Left lung (tissue), 10 donors: ENCODE data around the gene THPO. TPM values are rescaled to one million over a fixed set of nuclear protein-coding genes. Genes with fewer than 3 reads are reported as not detected.

Experiments
- ATAC-seq: fragments of 200-7000 bp; cut with Tn5 transposase; one replicate; pipeline ENCODE4 v1.9.1; 2020; ENCODE audit warnings: moderate library complexity
- DNase-seq, 4 donors: peaks; one replicate each; pipeline ENCODE4 v3.0.0-alpha.2; 2013 to 2020
- H3K27ac ChIP-seq, 2 donors: fragments of 200-600 bp; sonication (generic) in 1 of 2; one replicate each; pipeline versions ENCODE4 v1.5.0 to v1.8.0; 2020 to 2021
- H3K27me3 ChIP-seq, 2 donors: fragments of 200-600 bp; sonication (generic) in 1 of 2; one replicate each; pipeline versions ENCODE4 v1.5.0 to v1.8.0; 2020 to 2021
- H3K36me3 ChIP-seq, 2 donors: fragments of 200-600 bp; sonication (generic) in 1 of 2; one replicate each; pipeline versions ENCODE4 v1.5.0 to v1.8.0; 2020 to 2021
- H3K4me1 ChIP-seq, 2 donors: fragments of 200-600 bp; one replicate each; pipeline ENCODE4 v1.8.0; 2021
- H3K4me3 ChIP-seq, 2 donors: fragments of 200-600 bp; sonication (generic) in 1 of 2; one replicate each; pipeline versions ENCODE4 v1.5.0 to v1.8.0; 2020 to 2021; ENCODE audit warnings: mild to moderate bottlenecking in 1 of 2
- H3K9me3 ChIP-seq, 2 donors: fragments of 200-600 bp; sonication (generic) in 1 of 2; one replicate each; pipeline versions ENCODE4 v1.5.0 to v1.8.0; 2020 to 2021
- intact Hi-C, 2 donors: fragments of 100-400 bp; cut with DNase I; formaldehyde crosslinking; loops; one replicate each; pipeline versions ENCODE4 v1.11.2 to v1.14.2; 2022
- polyA plus RNA-seq, 6 donors: library from polyadenylated mRNA; unstranded; fragments of 120-200 nt; gene quantifications; one replicate each; pipeline ENCODE4 v1.2.1, GENCODE V29; 2013; ENCODE audit not compliant: insufficient read length in 6 of 6
- total RNA-seq, 2 donors: library from RNA; stranded (reverse); fragmentation: NEBNext Ultra II Directional; extraction: Animal tissue kit (Norgen Biotek cat#: 25700); gene quantifications; one replicate each; pipeline ENCODE4 v1.2.1, GENCODE V29; 2021
- TF ChIP-seq, protein P1 (sequence below), 2 donors: fragments of 200-600 bp; sonication (generic) in 1 of 2; IDR thresholded peaks; one replicate each; pipeline versions ENCODE4 v1.5.0 to v1.8.0; 2021; ENCODE audit warnings: antibody characterized with exemption in 2 of 2
- donor health status: DM: no; HTN: yes; CAD: no.
- donor health status: DM: no; HTN: no; CAD: no.

THPO gene
- total and polyA plus RNA-seq, 8 donors: 0.23 to 2.3 (median 1.8) TPM

DNA sequence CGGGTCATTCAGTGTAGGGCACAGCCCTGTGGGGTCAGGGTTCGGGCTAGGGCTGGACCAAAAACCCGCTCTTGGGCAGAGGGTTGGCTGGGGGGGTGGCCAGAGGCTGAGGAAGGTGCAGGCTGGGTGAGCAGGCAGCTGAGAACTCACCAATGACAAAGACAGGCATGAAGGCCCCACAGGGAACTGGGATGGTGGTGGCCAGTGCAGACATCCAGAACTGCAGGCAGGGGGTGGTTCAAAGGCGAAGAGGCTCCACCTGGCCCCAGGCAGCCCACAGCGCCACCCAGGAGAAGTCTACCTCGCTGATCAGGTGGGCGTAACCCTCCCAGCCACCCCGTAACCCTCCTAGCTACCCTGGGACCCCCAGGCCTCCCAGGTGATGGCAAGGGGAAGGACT, 23.3 kb downstream of the THPO start:
- no peaks in the 10 kb centered on the region for H3K4me1 ChIP-seq
- ATAC-seq: no peak
- peak in 2 of 4 donors; percentile 23 to 29 for DNase-seq
- H3K9me3 ChIP-seq: no peaks in the 10 kb centered on the region
- H3K27me3 ChIP-seq: no peaks in the 10 kb centered on the region
- no peak overlapping the region for H3K27ac ChIP-seq
- intact Hi-C loops: no loop called here
- TF ChIP-seq, protein P1, sequence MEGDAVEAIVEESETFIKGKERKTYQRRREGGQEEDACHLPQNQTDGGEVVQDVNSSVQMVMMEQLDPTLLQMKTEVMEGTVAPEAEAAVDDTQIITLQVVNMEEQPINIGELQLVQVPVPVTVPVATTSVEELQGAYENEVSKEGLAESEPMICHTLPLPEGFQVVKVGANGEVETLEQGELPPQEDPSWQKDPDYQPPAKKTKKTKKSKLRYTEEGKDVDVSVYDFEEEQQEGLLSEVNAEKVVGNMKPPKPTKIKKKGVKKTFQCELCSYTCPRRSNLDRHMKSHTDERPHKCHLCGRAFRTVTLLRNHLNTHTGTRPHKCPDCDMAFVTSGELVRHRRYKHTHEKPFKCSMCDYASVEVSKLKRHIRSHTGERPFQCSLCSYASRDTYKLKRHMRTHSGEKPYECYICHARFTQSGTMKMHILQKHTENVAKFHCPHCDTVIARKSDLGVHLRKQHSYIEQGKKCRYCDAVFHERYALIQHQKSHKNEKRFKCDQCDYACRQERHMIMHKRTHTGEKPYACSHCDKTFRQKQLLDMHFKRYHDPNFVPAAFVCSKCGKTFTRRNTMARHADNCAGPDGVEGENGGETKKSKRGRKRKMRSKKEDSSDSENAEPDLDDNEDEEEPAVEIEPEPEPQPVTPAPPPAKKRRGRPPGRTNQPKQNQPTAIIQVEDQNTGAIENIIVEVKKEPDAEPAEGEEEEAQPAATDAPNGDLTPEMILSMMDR (IDR thresholded peaks at IDR 0.05): no peak
- no peak overlapping the region for H3K4me3 ChIP-seq
- H3K36me3 ChIP-seq: peaks cover 0 to 16% of the 10 kb centered on the region in 2 donors

DNA sequence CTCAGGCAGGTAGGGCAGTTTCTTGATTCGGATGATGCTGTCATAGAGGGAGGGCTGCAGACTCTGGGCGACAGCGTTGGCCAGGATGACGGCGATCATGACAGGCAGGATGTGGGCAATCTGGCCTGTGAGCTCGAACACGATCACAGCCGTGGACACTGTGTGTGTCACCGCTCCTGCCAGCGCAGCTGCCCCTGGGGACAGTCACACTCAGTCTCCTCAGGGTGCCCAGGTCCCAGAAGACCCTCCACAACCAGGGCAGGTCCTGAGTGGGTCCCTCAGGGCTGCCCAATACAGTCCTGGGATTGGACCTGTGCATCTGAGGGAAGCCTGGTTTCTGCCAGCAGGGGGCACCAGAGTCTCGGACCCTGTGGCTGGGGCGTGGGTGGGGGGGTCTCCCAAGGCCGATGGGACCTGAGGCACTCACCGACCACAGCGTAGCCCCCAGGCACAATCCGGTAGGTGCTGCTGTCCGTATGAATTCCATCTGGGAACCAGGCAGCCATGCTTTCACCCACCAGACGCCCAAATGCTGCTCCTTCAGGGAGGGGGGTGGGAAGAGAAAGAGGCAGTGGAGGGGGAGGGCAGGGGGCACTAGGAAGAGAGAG, 23.8 kb downstream of the THPO start:
- Histone ChIP-seq H3K27ac (no peak overlapping the region), H3K4me1 (no peaks in the 10 kb centered on the region), H3K36me3 (peaks cover 0 to 16% of the 10 kb centered on the region in 2 donors), H3K9me3 (no peaks in the 10 kb centered on the region), H3K4me3 (no peak overlapping the region), H3K27me3 (no peaks in the 10 kb centered on the region)
- intact Hi-C loops: no loop called here
- ATAC-seq (peak; percentile 65), DNase-seq (peak in 1 of 4 donors; percentile 45)
- TF ChIP-seq, protein P1 (IDR thresholded peaks at IDR 0.05): peak; percentile 60 to 75

GRCh38 chr3:184353546-184353941, 24.5 kb downstream of the THPO start:
- DNase-seq (peak in 1 of 4 donors; percentile 30), ATAC-seq (no peak)
- Histone ChIP-seq H3K27me3 (no peaks in the 10 kb centered on the region), H3K9me3 (no peaks in the 10 kb centered on the region), H3K4me3 (no peak overlapping the region), H3K36me3 (peaks cover 0 to 16% of the 10 kb centered on the region in 2 donors), H3K4me1 (no peaks in the 10 kb centered on the region), H3K27ac (no peak overlapping the region)
- intact Hi-C loops: no loop called here
- TF ChIP-seq, protein P1 (IDR thresholded peaks at IDR 0.05): no peak

- Histone ChIP-seq H3K27ac (no peak overlapping the region), H3K36me3 (peaks cover 0 to 16% of the 10 kb centered on the region in 2 donors), H3K4me1 (no peaks in the 10 kb centered on the region), H3K9me3 (no peaks in the 10 kb centered on the region), H3K4me3 (no peak overlapping the region), H3K27me3 (no peaks in the 10 kb centered on the region)
- DNase-seq: peak in 1 of 4 donors; percentile 16
- TF ChIP-seq, protein P1 (IDR thresholded peaks at IDR 0.05): no peak
- ATAC-seq: no peak
- intact Hi-C loops: no loop called here
Measured at GRCh38 chr3:184352897-184353545, 25.0 kb downstream of the THPO start.

- peaks cover 0 to 10% of the 10 kb centered on the region in 2 donors for H3K36me3 ChIP-seq
- no peak overlapping the region for H3K27ac ChIP-seq
- ATAC-seq: no peak
- no peak for DNase-seq
- no peaks in the 10 kb centered on the region for H3K4me1 ChIP-seq
- H3K4me3 ChIP-seq: no peak overlapping the region
- no peaks in the 10 kb centered on the region for H3K27me3 ChIP-seq
- no peaks in the 10 kb centered on the region for H3K9me3 ChIP-seq
- TF ChIP-seq, protein P1 (IDR thresholded peaks at IDR 0.05): no peak
- intact Hi-C loops: no loop called here
Measured at GRCh38 chr3:184352149-184352785, 25.7 kb downstream of the THPO start.
